T-helper 2 cell treated with Interferon-gamma antibody and Interleukin-4, amounts not matched to agents 5 μg/mL and 100 μg/mL, for 36 hours (primary cell): ENCODE data around the gene BCLAF1.
"Not testable (repeated sequence)": the region's sequence is repeated elsewhere in the genome, so short reads cannot be mapped to it uniquely, and the experiment has no call there.

Experiments
- DNase-seq: peaks from one replicate; pipeline ENCODE4 v3.0.0; 2021; ENCODE audit warnings: low spot score
- H3K27ac Mint-ChIP-seq: one replicate; pipeline ENCODE4 v1.8.0; 2021; ENCODE audit warnings: mild to moderate bottlenecking, mixed read lengths
- H3K27me3 Mint-ChIP-seq: one replicate; pipeline ENCODE4 v1.8.0; 2021; ENCODE audit warnings: low read depth, mixed read lengths
- H3K36me3 Mint-ChIP-seq: one replicate; pipeline ENCODE4 v1.8.0; 2021; ENCODE audit warnings: low read depth, mixed read lengths
- H3K4me1 Mint-ChIP-seq: one replicate; pipeline ENCODE4 v1.8.0; 2021; ENCODE audit warnings: low read depth, mixed read lengths
- H3K4me3 Mint-ChIP-seq: one replicate; pipeline ENCODE4 v1.8.0; 2022; ENCODE audit warnings: mild to moderate bottlenecking, moderate library complexity, mixed read lengths
- H3K9me3 Mint-ChIP-seq: one replicate; pipeline ENCODE4 v1.8.0; 2021; ENCODE audit warnings: mixed read lengths

BCLAF1 gene

GRCh38 chr6:136319732-136320131 is 30.1 kb upstream of the BCLAF1 start:
- Mint-ChIP-seq H3K9me3 (no peaks in the 10 kb centered on the region), H3K27me3 (peaks cover 3% of the 10 kb centered on the region), H3K36me3 (no peaks in the 10 kb centered on the region), H3K4me3 (no peak overlapping the region), H3K27ac (no peak overlapping the region), H3K4me1 (peaks cover 1% of the 10 kb centered on the region)
- no peak for DNase-seq

DNA sequence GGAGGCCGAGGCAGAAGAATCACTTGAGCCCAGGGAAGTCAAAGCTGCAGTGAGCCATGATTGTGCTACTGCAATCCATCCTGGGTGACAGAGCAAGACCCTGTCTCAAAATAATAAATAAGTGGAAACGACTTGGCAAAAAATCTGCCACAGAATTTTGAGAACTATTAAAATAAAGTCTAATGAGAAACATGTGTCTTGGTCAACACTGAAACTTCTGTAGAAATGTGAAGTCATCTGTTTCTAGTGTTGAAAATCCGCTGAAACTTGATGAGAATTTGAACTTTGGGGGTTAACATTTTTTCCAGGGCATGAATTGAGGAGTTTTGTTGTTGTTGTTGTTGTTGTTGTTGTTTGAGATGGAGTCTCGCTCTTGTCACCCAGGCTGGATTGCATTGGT is 29.0 kb upstream of the BCLAF1 start:
- no peaks in the 10 kb centered on the region for H3K36me3 Mint-ChIP-seq
- H3K27ac Mint-ChIP-seq: no peak overlapping the region
- peaks cover 9% of the 10 kb centered on the region for H3K27me3 Mint-ChIP-seq
- peaks cover 1% of the 10 kb centered on the region for H3K4me1 Mint-ChIP-seq
- H3K9me3 Mint-ChIP-seq: no peaks in the 10 kb centered on the region
- H3K4me3 Mint-ChIP-seq: no peak overlapping the region
- DNase-seq: no peak

DNA sequence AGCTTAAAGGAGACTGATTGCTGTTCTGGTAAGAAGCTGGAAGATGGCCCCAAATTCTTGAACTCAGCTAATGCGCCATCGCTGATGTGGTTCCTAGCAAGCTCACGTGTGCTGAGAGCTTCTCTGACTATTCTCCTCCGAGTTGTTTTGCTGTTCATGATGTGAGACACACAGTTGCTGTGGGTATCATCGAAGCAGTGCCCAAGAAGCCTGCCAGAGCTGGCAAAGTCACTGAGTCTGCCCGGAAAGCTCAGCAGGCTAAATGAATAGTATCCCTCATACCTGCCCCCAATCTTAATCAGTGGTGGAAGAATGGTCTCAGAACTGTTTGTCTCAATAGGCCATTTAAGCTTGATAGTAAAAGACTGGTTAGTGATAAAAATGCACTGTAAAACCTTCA is 28.3 kb upstream of the BCLAF1 start:
- no peak for DNase-seq
- Mint-ChIP-seq H3K9me3 (no peaks in the 10 kb centered on the region), H3K27me3 (peaks cover 11% of the 10 kb centered on the region), H3K4me1 (peaks cover 1% of the 10 kb centered on the region), H3K36me3 (no peaks in the 10 kb centered on the region), H3K27ac (no peak overlapping the region), H3K4me3 (no peak overlapping the region)

- Mint-ChIP-seq H3K36me3 (no peaks in the 10 kb centered on the region), H3K4me1 (peaks cover 1% of the 10 kb centered on the region), H3K27ac (no peak overlapping the region), H3K27me3 (peaks cover 11% of the 10 kb centered on the region), H3K9me3 (no peaks in the 10 kb centered on the region), H3K4me3 (no peak overlapping the region)
- DNase-seq: peak; percentile 44
Measured at GRCh38 chr6:136317021-136317694, 27.5 kb upstream of the BCLAF1 start.

- H3K27ac Mint-ChIP-seq: no peak overlapping the region
- H3K9me3 Mint-ChIP-seq: no peaks in the 10 kb centered on the region
- no peaks in the 10 kb centered on the region for H3K36me3 Mint-ChIP-seq
- H3K4me1 Mint-ChIP-seq: peaks cover 1% of the 10 kb centered on the region
- peaks cover 11% of the 10 kb centered on the region for H3K27me3 Mint-ChIP-seq
- H3K4me3 Mint-ChIP-seq: no peak overlapping the region
- no peak for DNase-seq
Measured at GRCh38 chr6:136315594-136315993, 25.9 kb upstream of the BCLAF1 start.

DNA sequence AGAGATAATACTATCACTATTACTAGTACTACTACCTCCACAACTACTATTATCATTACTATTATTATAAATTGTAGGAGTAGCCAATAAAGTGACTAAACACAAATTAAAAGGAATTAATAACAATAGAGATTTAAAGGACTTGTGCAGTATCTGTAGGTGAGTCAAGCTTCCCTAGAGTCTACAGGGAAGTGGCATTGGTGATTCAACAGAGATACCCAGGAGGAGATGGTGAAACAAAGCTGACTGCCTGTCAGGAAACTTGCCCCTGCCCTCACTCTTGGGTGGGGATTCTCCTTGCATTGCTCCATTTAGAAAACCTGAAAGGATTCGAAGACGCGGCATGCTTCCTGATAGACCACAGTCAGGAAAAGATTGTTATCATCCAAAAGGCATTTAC is 23.3 kb upstream of the BCLAF1 start:
- no peak overlapping the region for H3K4me3 Mint-ChIP-seq
- no peak for DNase-seq
- H3K9me3 Mint-ChIP-seq: no peaks in the 10 kb centered on the region

GRCh38 chr6:136309729-136310311 is 20.2 kb upstream of the BCLAF1 start:
- H3K4me1 Mint-ChIP-seq: no peaks in the 10 kb centered on the region
- no peak overlapping the region for H3K27ac Mint-ChIP-seq
- H3K36me3 Mint-ChIP-seq: no peaks in the 10 kb centered on the region
- H3K9me3 Mint-ChIP-seq: no peaks in the 10 kb centered on the region
- DNase-seq: no peak
- H3K27me3 Mint-ChIP-seq: peaks cover 29% of the 10 kb centered on the region
- H3K4me3 Mint-ChIP-seq: no peak overlapping the region

More for the DNA sequence above, 23.3 kb upstream of the BCLAF1 start:
- Mint-ChIP-seq H3K27me3 (peaks cover 25% of the 10 kb centered on the region), H3K27ac (no peak overlapping the region), H3K4me1 (peaks cover 1% of the 10 kb centered on the region), H3K36me3 (no peaks in the 10 kb centered on the region)

DNA sequence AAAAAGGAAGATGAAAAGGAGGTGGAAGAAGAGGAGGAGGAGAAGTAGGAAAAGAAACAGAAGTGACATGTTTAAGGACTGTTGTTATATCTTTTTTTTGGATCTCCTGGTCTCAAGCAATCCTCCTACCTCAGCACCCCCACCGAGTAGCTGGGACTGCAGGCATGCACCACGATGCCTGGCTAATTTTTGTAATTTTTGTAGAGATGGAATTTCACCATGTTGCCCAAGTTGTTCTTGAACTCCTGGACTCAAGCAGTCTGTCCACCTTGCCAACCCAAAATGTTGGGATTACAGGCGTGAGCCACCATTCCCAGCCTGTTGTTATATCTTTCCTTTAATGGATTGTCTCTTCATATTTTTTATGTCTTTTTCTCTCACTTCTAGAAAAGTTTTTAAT is 19.5 kb upstream of the BCLAF1 start:
- no peaks in the 10 kb centered on the region for H3K9me3 Mint-ChIP-seq
- no peak for DNase-seq
- no peak overlapping the region for H3K4me3 Mint-ChIP-seq
- H3K4me1 Mint-ChIP-seq: no peaks in the 10 kb centered on the region
- H3K27ac Mint-ChIP-seq: no peak overlapping the region
- H3K36me3 Mint-ChIP-seq: no peaks in the 10 kb centered on the region
- H3K27me3 Mint-ChIP-seq: peaks cover 24% of the 10 kb centered on the region

DNA sequence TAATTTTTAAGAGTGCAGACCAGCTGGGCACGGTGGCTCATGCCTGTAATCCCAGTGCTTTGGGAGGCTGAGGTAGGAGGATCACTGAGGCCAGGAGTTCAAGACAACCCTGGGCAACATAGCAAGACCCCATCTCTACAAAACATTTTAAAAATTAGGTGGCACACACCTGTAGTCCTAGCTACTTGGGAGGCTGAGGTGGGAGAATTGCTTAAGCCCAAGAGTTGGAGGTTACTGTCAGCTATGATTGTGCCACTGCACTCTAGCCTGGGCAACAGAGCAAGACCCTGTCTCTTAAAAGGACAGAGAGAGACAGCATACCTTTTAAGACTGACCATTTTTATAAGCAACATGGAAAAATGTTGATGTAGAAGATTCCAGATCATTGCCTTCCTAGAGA is 18.8 kb upstream of the BCLAF1 start:
- DNase-seq, H3K27ac Mint-ChIP-seq, H3K4me1 Mint-ChIP-seq, H3K36me3 Mint-ChIP-seq, H3K9me3 Mint-ChIP-seq, H3K4me3 Mint-ChIP-seq: not testable (repeated sequence)
- H3K27me3 Mint-ChIP-seq: peaks cover 19% of the 10 kb centered on the region

DNA sequence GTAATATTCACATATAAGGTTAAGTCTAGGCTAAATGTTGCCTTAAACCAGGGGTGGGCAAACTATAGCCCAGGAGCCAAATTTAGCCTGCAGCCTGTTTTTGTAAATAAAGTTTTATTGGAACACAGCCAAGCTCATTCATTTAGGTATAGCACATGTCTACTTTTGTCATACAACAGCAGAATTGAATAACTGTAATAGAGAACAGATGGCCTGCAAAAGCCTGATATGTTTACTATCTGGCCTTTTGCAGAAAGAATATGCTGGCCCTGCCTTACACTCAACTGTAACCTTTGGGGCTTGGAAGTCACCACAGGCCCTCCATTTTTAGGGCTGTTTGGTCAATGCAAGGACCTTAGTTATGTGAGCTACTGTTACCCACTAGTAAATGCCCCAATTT is 17.7 kb upstream of the BCLAF1 start:
- H3K27me3 Mint-ChIP-seq: peaks cover 17% of the 10 kb centered on the region
- no peak overlapping the region for H3K4me3 Mint-ChIP-seq
- H3K4me1 Mint-ChIP-seq: no peaks in the 10 kb centered on the region
- DNase-seq: no peak
- H3K9me3 Mint-ChIP-seq: no peaks in the 10 kb centered on the region
- H3K36me3 Mint-ChIP-seq: no peaks in the 10 kb centered on the region
- H3K27ac Mint-ChIP-seq: no peak overlapping the region

- H3K9me3 Mint-ChIP-seq: no peaks in the 10 kb centered on the region
- DNase-seq: no peak
- no peak overlapping the region for H3K27ac Mint-ChIP-seq
- H3K4me1 Mint-ChIP-seq: no peaks in the 10 kb centered on the region
- peaks cover 17% of the 10 kb centered on the region for H3K27me3 Mint-ChIP-seq
- no peaks in the 10 kb centered on the region for H3K36me3 Mint-ChIP-seq
- no peak overlapping the region for H3K4me3 Mint-ChIP-seq
Measured at GRCh38 chr6:136306466-136306865, 16.8 kb upstream of the BCLAF1 start.

- no peak for DNase-seq
- H3K36me3 Mint-ChIP-seq: no peaks in the 10 kb centered on the region
- H3K27me3 Mint-ChIP-seq: peaks cover 20% of the 10 kb centered on the region
- H3K4me3 Mint-ChIP-seq: no peak overlapping the region
- H3K27ac Mint-ChIP-seq: no peak overlapping the region
- no peaks in the 10 kb centered on the region for H3K4me1 Mint-ChIP-seq
- H3K9me3 Mint-ChIP-seq: no peaks in the 10 kb centered on the region
Measured at GRCh38 chr6:136304410-136304809, 14.8 kb upstream of the BCLAF1 start.

- H3K9me3 Mint-ChIP-seq: no peaks in the 10 kb centered on the region
- no peak overlapping the region for H3K4me3 Mint-ChIP-seq
- DNase-seq: no peak
- no peaks in the 10 kb centered on the region for H3K4me1 Mint-ChIP-seq
- H3K27ac Mint-ChIP-seq: no peak overlapping the region
- H3K27me3 Mint-ChIP-seq: peaks cover 21% of the 10 kb centered on the region
- no peaks in the 10 kb centered on the region for H3K36me3 Mint-ChIP-seq
Measured at GRCh38 chr6:136303516-136303915, 13.9 kb upstream of the BCLAF1 start.

- H3K9me3 Mint-ChIP-seq: no peaks in the 10 kb centered on the region
- no peak overlapping the region for H3K4me3 Mint-ChIP-seq
- no peak for DNase-seq
- H3K4me1 Mint-ChIP-seq: peaks cover 12% of the 10 kb centered on the region
- H3K27ac Mint-ChIP-seq: no peak overlapping the region
- H3K36me3 Mint-ChIP-seq: no peaks in the 10 kb centered on the region
- peaks cover 14% of the 10 kb centered on the region for H3K27me3 Mint-ChIP-seq
Measured at GRCh38 chr6:136294621-136295020, 5.0 kb upstream of the BCLAF1 start.
